Measurements from ENCODE around the gene DACT2. TPM values are rescaled to one million over a fixed set of nuclear protein-coding genes. Genes with fewer than 3 reads are reported as not detected.

DACT2 gene
- total and polyA plus RNA-seq, 8 donors, result 0.87 to 6.5 (median 3.1) TPM

DNA sequence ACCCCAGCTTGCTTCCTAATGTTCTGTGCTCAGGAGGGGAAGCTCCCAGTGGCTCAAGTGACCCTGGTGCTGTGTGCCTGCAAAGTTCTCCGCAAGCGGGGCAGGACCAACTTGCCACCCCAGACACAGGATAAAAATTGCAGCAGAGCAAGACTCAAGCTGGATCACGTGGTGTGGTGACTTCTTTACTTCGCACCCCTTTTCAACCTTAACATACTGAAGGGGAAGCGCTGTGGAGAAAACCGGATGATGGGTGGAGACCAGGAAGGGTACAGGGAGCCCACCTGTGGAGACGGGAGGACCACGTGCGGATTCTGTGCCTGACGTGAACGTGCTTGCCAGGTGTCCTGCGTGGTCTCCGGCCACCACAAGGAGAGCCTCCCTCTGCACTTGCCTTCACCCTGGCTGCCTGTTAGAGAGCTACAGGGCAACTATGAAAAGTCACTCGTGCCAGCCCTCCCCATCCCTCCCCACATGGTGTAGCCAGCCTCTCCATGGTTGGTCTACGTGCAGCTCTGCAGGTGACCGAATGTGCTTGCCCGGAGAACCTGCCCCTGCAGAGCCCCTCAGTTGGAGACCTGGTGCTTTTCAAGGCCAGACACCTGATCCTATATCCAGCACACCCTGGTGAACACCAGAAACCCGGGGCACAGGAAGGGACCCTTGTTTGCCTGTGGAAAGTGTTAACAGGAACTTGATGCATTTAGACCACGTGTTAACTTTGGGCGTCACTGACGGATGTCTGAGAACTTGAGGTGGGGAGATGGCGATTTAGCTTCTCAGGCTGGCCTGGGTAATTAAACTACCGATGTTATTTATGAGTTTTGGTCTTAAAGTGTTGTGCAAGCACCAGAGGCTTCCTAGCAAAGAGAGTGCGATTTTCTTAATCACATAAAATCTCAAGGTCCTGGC lies 23.9 kb upstream of the DACT2 start:
- H3K27me3 ChIP-seq, result no peaks in the 10 kb centered on the region
- intact Hi-C loops (cut with DNase I), result no loop called here
- H3K4me3 ChIP-seq, result no peak overlapping the region
- ATAC-seq, result no peak
- no peaks in the 10 kb centered on the region for H3K36me3 ChIP-seq
- 62 to 68% methylated on average over 24 of the region's 24 CpGs for WGBS, 2 donors
- no peak overlapping the region for H3K27ac ChIP-seq
- no peak for DNase-seq
- no peaks in the 10 kb centered on the region for H3K9me3 ChIP-seq
- no peak for FAIRE-seq
- TF ChIP-seq, protein P1, sequence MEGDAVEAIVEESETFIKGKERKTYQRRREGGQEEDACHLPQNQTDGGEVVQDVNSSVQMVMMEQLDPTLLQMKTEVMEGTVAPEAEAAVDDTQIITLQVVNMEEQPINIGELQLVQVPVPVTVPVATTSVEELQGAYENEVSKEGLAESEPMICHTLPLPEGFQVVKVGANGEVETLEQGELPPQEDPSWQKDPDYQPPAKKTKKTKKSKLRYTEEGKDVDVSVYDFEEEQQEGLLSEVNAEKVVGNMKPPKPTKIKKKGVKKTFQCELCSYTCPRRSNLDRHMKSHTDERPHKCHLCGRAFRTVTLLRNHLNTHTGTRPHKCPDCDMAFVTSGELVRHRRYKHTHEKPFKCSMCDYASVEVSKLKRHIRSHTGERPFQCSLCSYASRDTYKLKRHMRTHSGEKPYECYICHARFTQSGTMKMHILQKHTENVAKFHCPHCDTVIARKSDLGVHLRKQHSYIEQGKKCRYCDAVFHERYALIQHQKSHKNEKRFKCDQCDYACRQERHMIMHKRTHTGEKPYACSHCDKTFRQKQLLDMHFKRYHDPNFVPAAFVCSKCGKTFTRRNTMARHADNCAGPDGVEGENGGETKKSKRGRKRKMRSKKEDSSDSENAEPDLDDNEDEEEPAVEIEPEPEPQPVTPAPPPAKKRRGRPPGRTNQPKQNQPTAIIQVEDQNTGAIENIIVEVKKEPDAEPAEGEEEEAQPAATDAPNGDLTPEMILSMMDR (IDR thresholded peaks at IDR 0.05), result no peak
- H3K4me1 ChIP-seq, result no peaks in the 10 kb centered on the region

DNA sequence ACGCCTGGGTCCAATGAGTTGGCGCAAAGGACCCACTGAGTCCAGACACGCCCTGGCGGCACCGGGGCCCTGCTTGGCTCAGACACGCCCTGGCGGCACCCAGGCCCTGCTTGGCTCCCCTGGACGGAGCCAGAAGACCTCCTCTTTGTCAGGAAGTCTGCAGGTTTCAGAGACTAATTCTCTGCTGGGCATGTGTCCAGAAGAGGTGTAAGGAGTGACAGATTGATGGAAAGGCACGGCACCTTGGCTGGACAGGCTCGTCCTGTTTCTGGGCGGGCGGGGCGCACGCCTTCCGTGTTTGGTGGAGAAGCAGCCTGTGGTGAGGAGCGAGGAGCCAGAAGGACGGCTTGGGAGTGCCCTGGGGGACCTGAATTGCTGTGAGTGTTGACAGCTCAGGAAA lies 23.1 kb upstream of the DACT2 start:
- FAIRE-seq (no peak), ATAC-seq (peak in 3 of 4 donors; percentile 43 to 58 (median 51)), DNase-seq (no peak)
- H3K27ac ChIP-seq, result no peak overlapping the region
- H3K9me3 ChIP-seq, result no peaks in the 10 kb centered on the region
- no peak overlapping the region for H3K4me3 ChIP-seq
- no peaks in the 10 kb centered on the region for H3K27me3 ChIP-seq
- no peaks in the 10 kb centered on the region for H3K36me3 ChIP-seq
- no peaks in the 10 kb centered on the region for H3K4me1 ChIP-seq
- intact Hi-C loops (cut with DNase I), result no loop called here
- TF ChIP-seq, protein P1 (IDR thresholded peaks at IDR 0.05), result no peak
- WGBS, 2 donors, result 44 to 49% methylated on average over 17 of the region's 17 CpGs

DNA sequence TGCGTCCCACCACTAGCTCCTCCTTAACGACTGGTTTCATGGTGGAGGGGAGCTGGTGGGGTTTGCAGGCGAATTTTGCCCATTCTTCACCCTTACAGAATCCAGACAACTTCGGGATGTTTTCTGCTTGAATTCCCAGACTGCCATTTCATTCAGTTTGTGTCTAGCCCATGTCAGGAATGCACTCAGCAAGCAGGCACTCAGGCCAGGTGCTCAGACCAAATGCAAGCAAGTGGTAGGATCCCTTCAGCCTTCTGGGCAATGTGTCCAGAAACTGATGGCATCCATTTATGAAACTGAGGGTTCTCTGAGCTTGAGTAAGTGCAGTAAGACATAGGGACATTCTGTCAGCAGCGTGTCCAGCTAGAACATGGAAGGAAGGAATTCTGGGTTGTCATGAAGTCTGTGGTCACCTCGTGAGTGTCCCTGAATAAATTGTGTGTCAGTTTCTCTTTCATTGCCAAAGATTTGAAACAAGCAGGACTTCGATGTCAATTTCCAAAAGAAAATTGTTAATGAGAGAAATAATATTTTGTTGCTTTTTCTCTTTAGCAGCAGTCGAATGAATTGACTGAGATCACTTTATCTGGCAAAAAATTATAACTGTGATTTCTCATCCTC lies 21.8 kb upstream of the DACT2 start:
- ATAC-seq, result no peak

DNA sequence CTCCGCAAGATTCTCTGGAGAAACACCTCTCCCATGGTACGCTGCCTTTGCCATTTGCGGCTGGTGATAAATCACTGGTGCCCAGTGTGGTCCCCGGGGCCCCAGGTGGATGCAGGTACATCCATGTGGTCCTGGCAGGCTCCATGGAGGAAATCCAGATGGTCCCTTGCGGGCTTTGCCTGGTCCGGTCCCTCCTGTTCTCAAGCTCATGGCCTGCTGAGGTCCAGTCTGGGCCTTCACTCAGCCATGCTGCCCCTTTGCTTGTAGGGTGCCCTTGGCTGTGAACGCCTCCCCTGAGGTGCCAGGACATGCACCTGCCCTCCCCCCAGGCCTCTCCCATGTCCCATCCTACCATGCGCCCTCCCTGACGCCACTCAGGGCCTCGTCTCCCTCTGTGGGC lies 21.2 kb upstream of the DACT2 start:
- no peak for DNase-seq
- H3K4me1 ChIP-seq, result no peaks in the 10 kb centered on the region
- H3K27ac ChIP-seq, result no peak overlapping the region
- TF ChIP-seq, protein P1 (IDR thresholded peaks at IDR 0.05), result no peak
- FAIRE-seq, result no peak
- 89 to 90% methylated on average over 10 of the region's 10 CpGs for WGBS, 2 donors
- ATAC-seq, result no peak
- H3K27me3 ChIP-seq, result no peaks in the 10 kb centered on the region
- no peaks in the 10 kb centered on the region for H3K9me3 ChIP-seq
- H3K4me3 ChIP-seq, result no peak overlapping the region
- no peaks in the 10 kb centered on the region for H3K36me3 ChIP-seq
- intact Hi-C loops (cut with DNase I), result no loop called here

More for the DNA sequence above, 21.8 kb upstream of the DACT2 start:
- Histone ChIP-seq H3K27me3 (no peaks in the 10 kb centered on the region), H3K9me3 (no peaks in the 10 kb centered on the region), H3K4me1 (no peaks in the 10 kb centered on the region), H3K36me3 (no peaks in the 10 kb centered on the region), H3K27ac (no peak overlapping the region), H3K4me3 (no peak overlapping the region)
- WGBS, 2 donors, result 61 to 66% methylated on average over 8 of the region's 8 CpGs
- intact Hi-C loops (cut with DNase I), result no loop called here
- FAIRE-seq (no peak), DNase-seq (no peak)
- TF ChIP-seq, protein P1 (IDR thresholded peaks at IDR 0.05), result no peak

DNA sequence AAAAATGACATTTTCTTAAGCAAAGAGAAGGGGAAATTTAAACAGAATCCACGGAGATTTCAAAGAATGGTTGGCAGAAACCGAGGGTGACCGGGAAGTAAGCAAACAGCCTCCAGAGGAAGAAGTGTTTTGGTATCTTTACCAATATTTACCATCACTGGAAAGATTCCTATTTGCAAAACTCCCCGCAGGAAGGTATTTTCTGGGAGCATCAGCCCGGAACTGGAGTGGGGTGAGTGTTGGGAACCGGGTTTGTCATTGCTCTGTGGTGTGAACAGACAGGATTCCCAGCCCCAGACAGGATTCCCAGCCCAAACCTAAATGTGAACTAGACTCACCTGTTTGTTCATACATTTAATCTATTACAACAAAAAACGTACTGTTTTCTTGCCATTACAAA lies 19.2 kb upstream of the DACT2 start:
- no peaks in the 10 kb centered on the region for H3K9me3 ChIP-seq
- no peaks in the 10 kb centered on the region for H3K4me1 ChIP-seq
- TF ChIP-seq, protein P1 (IDR thresholded peaks at IDR 0.05), result no peak
- intact Hi-C loops (cut with DNase I), result no loop called here
- H3K36me3 ChIP-seq, result no peaks in the 10 kb centered on the region
- no peak overlapping the region for H3K4me3 ChIP-seq
- FAIRE-seq (no peak), DNase-seq (no peak), ATAC-seq (no peak)
- no peaks in the 10 kb centered on the region for H3K27me3 ChIP-seq
- no peak overlapping the region for H3K27ac ChIP-seq
- WGBS, 2 donors, result 58 to 64% methylated on average over 7 of the region's 7 CpGs
